Measurements from ENCODE around the gene FOXO6.

DNA sequence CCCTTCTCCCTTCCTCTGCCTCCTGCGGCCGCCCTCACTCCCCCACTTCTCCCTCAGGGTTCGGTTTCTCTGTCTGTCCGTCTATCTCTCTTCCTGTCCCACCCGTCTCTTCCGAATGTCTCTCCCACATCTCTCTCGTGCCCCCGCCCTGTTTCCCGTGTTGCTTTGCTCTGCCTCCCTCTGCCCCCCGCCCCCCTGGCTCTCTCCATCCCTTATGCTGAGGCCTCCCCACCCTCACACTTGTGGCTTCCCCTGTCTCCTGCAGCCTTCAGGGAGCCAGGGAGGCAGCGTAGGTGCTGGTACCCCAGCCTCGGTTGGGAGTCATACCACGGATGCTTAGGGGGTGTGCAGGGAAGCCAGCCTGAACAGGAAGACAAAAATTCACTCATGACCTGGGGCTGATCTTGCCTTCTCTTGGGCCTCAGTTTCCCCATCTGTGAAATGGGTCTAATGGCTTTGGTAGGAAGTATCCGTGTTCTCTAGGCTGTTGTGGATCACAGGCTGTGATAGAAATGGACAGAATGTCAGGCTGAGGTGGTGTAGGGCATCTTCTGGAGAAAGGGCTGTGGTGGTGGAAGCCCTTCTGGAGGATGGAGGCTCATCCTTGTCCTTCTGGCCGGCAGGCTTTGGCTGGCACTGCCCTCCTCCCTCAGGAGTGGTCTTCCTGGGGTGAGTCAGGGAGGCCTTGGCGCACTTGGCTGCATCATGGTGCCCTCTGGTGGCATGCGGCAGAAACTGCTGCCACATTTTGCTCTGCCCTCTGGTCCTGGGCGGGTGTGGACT, 55.5 kb downstream of the FOXO6 start:
- peak; percentile 97 for TF ChIP-seq RAD21 (IDR thresholded peaks at IDR 0.05; ENCODE audit: low read length)
- TF ChIP-seq, protein P1, sequence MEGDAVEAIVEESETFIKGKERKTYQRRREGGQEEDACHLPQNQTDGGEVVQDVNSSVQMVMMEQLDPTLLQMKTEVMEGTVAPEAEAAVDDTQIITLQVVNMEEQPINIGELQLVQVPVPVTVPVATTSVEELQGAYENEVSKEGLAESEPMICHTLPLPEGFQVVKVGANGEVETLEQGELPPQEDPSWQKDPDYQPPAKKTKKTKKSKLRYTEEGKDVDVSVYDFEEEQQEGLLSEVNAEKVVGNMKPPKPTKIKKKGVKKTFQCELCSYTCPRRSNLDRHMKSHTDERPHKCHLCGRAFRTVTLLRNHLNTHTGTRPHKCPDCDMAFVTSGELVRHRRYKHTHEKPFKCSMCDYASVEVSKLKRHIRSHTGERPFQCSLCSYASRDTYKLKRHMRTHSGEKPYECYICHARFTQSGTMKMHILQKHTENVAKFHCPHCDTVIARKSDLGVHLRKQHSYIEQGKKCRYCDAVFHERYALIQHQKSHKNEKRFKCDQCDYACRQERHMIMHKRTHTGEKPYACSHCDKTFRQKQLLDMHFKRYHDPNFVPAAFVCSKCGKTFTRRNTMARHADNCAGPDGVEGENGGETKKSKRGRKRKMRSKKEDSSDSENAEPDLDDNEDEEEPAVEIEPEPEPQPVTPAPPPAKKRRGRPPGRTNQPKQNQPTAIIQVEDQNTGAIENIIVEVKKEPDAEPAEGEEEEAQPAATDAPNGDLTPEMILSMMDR (IDR thresholded peaks at IDR 0.05) = peak; percentile 94
- TF ChIP-seq NRF1 (IDR thresholded peaks at IDR 0.05; ENCODE audit: low read depth, low read length) = 0 out of 2 replicates have a peak, but pooled peaks have one; percentile 20
- no peak for TF ChIP-seq GABPA (IDR thresholded peaks at IDR 0.05; ENCODE audit: low read depth)
